ENCODE results near the gene FNIP2.
"Not testable (repeated sequence)": the region's sequence is repeated elsewhere in the genome, so short reads cannot be mapped to it uniquely, and the experiment has no call there.

Gene FNIP2

DNA sequence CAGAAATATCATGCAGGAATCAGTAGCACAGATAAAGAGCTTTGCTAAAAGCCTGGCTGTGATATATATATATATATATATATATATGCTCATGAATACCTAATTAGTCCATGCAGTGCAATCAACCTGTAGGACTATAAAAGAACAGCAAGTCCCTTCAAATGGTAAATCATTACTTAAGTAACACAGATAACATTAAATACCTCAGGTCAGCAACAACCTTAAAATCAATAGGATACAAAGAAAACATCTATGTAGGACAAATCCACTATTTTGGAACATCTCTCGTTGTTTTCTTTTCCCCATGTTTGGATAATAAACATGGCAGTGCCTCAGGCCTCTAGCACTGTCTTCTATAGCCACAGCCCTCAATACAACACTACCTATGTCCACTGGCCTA, 106.6 kb downstream of the FNIP2 start:
- no peak for DNase-seq

DNA sequence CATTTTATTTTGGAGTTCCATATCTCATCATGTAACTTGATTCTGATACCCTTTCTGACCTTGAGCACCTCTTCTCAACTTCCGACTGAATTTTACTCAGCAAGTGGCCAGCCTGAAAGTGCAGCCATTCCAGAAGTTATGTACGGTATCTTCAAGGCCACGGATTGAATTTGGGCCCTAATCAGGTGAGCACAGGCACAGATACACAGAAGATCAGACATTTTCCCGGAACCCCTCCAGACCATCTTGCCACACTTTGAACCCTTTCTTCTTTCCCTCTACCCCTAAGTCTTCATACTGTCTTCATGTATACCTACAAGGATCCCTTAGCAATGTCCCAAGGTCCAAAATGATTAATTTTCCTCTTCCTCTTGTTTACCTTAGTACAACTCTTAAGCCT, 108.2 kb downstream of the FNIP2 start:
- no peak for DNase-seq

DNA sequence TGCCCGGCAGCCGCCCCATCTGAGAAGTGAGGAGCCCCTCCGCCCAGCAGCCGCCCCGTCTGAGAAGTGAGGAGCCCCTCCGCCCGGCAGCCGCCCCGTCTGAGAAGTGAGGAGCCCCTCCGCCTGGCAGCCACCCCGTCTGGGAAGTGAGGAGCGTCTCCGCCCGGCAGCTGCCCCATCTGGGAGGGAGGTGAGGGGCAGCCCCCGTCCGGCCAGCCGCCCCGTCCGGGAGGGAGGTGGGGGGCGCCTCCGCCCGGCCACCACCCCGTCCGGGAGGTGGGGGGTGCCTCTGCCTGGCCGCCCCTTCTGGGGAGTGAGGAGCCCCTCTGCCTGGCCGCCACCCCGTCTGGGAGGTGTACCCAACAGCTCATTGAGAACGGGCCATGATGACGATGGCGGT, 113.3 kb downstream of the FNIP2 start:
- not testable (repeated sequence) for DNase-seq

DNA sequence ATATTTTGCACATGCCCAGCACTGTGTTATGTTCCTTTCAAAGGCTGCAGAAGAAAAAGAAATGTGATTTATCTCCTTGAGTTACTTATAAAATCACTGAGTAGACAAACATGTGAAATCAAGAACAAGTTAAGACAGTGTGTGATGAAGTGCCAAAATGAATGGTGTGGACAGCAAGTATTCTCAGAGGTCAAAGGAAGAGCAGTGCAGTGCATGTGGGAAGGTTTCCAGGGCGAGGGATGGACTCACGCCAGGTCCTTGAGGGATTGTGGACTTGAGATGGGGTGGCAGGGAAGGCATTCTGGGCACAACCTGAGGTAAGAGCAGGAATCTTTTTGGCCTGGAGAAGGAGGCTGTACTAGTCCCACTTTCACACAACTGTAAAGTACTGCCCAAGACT, 115.5 kb downstream of the FNIP2 start:
- DNase-seq = no peak

DNA sequence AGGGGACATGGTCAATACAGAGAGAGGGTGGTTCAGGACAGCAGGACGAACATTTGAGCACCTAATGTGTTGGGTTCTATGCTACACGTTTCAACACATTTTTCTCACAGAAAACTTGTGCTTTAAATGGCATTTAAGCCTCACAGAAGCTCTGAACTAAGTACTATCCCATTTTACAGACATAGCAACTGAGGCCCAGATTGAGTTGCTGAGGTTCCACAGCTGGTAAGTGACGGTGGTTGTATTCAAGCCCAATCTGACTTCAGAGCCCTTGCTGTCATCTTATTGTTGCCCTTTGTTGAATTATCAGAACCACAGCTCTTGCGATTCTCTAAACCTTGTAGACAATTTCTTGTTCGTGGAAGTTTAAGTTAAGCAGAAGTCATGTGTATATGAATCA, 116.7 kb downstream of the FNIP2 start:
- DNase-seq = no peak

DNA sequence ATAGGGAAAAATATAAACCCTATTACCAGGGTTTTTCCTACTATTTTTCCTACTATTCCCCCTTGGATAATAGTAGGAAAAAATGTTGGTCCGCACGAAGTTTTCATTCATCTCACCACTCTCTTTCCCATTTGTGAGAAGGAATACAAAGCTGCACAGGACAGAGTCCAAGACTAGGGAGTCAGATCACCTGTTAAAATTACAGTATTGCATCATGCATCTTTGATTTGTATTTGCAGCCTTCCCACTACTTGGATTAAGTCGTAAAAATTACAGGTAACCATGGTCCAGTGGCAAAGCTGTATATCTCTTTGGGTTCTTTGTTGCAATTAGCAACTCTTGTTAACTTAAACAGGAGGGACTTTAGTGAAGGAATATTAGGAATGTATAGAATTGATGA, 121.5 kb downstream of the FNIP2 start:
- no peak for DNase-seq

DNA sequence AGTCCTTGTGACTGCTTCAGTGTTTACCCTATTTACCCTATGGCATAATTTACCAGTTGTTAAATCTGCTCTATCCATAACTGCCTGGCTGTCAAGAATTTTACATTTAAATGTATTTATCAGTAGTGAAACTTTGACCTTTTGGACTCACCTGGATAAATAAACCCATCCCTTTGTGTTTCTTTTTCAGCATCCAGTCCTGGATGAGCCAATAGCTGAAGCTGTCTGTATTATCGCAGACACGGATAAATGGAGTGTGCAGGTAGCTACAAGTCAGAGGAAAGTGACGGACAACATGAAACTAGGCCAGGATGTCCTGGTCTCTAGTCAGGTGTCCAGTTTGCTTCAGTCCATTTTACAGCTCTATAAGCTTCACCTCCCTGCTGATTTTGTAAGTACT, 122.4 kb downstream of the FNIP2 start:
- no peak for DNase-seq

DNA sequence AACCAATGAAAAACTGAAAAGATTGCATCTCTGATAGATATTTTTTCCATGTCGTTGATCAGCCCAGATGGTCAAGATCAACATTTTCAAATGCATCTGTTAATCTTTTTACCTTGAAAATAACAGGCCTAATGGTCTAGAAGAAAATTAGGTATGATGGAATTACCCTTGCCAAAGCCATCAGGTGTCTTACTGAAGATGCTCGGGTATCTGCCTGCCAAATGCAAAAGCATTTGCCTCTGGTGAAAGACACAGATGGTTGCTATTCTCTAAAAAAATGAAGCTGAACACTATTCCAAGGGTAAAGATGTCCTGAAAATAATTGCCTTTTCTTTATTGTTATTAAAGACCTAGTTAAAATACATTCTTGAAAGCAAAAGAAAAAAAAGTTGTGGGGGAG, 126.0 kb downstream of the FNIP2 start:
- no peak for DNase-seq

DNA sequence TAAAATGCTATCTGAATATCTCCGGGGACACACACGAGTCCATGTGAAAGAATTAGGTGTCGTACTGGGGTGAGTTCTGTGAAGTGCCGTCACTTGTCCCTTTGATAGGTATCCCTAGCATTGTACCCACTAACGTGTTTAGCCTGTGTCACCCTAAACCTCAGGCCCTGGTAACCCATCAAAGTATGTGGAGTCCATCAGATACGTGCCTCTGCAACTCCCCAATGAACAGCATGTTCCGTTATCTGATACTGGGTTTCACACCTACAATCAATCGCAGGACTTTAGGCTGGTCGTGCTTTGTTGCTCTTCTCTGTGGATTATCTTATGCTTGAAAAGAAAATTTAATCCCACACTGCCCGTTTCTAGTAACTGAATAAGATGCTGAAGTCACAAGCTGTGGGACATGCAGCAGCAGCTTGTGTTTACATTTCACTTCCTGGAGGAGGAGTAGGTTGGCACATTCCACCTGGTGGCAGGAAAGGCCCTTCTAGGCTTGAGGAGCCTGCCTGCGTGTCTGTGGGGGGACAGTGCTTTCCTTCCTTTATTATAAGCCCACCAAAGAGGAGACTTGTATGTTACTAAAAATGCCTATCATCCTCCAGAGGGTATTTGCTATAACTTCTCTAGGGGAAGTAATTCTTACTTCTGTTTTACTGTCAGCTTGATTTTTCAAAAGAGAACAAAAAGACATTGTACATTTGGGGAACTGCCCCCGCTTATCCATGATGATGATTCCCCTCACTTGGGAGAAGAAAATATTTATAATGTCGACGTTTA, 127.2 kb downstream of the FNIP2 start:
- no peak for DNase-seq

DNA sequence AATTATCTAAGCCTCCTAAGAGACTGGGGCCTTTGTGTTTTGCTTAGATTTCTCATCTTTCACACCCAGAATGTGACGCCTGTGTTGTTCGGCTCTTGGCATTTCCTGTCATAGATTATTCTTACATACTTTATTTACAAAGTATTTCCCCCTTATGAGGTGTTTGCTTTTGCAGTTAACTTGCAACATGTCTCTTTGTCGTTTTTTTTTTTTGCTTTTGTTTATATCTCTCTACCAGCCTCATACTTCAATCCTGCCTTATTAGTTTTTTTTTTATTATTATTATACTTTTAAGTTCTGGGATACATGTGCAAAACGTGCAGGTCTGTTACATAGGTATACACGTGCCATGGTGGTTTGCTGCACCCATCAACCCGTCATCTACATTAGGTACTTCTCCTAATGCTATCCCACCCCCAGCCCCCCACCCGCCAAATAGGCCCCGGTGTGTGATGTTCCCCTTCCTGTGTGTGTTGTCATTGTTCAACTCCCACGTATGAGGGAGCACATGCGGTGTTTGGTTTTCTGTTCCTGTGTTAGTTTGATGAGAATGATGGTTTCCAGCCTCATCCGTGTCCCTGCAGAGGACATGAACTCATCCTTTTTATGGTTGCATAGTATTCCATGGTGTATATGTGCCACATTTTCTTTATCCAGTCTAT, 127.9 kb downstream of the FNIP2 start:
- DNase-seq = not testable (repeated sequence)

DNA sequence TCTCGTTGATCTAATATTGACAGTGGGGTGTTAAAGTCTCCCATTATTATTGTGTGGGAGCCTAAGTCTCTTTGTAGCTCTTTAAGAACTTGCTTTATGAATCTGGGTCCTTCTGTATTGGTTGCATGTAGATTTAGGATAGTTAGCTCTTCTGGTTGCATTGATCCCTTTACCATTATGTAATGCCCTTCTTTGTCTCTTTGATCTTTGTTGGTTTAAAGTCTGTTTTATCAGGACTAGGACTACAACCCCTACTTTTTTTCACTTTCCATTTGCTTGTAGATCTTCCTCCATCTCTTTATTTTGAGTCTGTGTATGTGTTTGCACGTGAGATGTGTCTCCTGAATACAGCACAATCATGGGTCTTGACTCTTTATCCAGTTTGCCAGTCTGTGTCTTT, 131.6 kb downstream of the FNIP2 start:
- not testable (repeated sequence) for DNase-seq

DNA sequence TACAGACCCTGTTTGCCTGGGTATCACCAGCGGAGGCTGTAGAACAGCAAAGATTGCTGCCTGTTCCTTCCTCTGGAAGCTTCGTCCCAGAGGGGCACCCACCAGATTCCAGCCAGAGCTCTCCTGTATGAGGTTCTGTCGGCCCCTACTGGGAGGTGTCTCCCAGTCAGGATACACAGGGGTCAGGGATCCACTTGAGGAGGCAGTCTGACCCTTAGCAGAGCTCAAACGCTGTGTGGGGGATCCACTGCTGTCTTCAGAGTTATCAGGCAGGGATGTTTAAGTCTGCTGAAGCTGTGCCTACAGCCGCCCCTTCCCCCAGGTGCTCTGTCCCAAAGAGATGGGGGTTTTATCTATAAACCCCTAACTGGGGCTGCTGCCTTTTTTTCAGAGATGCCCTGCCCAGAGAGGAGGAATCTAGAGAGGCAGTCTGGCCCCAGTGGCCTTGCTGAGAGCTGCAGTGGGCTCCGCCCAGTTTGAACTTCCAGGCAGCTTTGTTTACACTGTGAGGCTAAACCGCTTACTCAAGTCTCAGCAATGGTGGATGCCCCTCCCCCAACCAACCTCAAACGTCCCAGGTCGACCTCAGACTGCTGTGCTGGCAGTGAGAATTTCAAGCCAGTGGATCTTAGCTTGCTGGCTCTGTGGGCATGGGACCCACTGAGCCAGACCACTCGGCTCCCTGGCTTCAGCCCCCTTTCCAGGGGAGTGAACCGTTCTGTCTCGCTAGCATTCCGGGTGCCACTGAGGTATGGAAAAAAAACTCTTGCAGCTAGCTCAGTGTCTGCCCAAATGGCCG, 133.7 kb downstream of the FNIP2 start:
- not testable (repeated sequence) for DNase-seq

DNA sequence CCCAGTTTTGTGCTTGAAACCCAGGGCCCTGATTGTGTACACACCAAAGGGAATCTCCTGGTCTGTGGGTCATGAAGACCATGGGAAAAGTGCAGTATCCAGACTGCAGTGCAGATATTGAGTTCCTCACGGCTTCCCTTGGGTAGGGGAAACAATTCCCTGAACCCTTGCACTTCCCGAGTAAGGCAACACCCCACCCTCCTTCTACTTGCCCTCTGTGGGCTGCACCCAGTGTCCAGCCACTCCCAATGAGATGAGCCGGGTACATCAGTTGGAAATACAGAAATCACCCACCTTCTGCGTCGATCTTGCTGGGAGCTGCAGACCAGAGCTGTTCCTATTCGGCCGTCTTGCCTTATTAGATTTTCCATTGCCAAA, 134.2 kb downstream of the FNIP2 start:
- DNase-seq = no peak

DNA sequence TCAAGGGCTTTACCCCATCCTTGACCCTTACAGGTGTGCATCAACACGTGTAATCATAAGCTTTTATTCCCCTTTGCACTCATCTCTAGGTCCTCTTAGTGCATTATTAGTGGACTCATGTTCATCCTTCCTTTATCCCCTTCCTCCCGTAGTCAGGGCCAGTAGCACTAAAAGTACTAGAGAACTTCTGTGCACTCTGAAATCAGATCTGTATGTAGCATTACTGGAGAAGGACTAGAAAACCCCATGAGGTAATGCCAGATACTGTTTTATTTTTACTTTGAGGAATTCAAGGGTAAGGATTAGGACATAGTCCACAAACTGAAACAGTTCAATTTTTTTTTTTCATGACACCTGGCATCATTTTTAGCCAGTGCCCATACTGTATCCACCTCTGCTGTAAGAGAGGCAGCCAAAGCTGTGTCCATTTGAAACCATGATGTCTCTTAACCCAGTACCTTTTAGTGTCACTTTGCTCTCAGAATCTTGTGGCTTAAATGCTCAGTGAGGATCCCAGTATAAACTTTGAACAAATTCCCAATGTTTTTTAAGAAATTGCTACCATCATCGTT, 134.7 kb downstream of the FNIP2 start:
- no peak for DNase-seq

DNA sequence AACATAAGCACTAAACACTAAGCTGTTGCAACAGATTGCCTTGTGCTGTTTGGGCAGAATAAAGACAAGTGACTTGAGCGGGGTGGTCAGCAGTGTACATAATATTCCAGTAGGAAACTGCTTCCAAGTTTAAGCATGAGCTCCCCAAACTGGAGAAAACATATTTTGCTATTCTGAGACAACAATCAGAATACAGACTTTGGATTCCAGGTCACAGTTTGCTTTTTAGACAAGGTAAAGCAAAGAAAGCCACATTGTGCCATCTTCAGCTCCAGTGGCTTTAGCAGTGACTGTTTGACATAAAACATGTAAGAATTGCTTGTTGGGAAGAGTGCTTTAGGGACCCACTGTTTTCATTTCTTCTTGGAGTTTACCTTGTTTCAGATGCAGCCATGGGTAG, 136.0 kb downstream of the FNIP2 start:
- no peak for DNase-seq

DNA sequence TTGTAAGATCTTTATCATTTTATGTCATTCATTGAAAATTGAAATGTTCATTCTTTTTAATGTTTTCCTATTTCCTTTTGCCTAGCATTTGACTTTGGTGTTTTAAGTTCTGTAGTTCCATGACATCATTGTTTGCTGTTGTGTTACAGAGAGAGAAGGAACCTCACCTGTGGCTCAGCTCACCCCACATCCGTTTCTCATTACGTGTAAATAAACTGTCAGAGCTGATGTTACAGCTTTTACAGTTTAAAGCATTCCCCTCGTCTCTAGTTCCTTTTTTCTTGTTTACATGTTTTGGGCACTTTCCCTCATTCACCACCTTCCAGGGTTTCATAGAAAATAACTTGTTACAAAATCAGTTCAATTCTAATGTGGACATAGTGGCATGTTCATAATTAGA, 137.2 kb downstream of the FNIP2 start:
- DNase-seq = no peak

DNA sequence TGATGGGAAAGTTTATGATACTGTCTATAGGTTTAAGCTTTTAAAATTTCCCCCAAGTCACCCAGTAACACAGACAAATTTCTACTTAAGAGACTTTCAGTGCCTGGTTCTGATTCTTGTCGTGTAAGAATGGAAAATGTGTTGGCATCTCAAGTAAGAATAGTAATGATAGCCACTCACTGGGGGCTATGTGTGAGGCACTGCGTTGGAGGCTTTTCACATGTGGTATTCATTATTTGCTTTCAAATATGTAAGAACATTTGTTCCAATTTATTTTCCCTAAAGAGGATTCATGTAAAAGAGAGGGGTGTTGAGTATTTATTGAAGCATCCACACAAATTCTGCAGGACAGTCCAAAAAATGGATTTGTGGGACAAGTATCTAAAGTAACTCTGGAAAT, 143.6 kb downstream of the FNIP2 start:
- DNase-seq = no peak

DNA sequence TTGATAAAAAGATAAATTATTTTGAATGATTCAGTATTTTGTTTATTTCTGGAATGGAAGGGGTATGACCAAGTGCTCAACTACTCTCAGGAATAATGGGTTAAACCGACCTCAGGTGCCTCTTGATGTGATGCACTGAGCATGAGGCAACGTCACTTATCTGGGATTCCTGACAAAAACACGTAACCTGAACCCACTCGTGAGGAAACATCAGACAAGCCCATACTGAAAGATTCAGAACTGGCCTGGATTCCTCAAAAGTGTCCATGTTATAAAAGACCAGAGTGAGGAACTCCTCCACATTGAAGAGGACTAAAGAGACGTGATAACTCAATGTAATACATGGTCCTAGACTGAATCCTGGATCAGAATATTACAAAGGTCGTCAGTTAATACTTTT, 144.0 kb downstream of the FNIP2 start:
- DNase-seq = no peak

DNA sequence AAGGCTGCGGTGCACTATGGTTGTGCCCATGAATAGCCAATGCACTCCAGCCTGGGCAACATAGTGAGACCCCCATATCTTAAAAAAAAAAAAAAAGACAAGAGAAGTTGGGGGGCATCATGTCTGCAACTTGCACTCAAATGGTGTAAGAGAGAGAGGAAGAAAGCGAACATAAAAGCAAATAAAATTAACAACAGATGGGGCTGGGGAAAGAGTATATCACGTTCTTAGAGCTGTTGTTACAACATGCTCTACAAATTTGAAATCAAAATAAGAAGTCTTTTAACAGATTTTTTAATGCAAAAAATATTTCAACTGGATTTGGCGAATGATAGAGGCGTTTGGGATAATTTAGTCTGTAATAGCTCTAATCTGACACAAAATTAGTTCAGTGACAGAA, 144.9 kb downstream of the FNIP2 start:
- no peak for DNase-seq

DNA sequence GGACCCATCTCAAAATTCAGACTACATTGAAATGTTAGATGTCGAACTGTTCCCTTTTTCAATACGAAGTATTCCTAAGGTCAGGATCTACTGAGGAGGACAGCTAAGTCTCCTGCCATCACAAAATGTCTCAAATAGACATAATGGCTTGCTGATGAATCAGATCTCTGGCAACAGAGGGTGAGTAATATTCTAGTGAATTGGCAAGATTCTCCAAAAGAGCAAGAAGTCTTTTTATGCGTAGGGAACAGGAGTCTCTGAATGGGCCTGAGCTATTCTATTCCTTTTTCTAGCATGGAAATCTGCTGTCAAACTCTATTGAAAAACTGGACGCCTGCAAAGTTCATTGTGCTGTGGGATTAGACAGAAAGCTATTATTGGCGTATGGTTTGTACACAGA, 145.4 kb downstream of the FNIP2 start:
- DNase-seq = no peak

DNA sequence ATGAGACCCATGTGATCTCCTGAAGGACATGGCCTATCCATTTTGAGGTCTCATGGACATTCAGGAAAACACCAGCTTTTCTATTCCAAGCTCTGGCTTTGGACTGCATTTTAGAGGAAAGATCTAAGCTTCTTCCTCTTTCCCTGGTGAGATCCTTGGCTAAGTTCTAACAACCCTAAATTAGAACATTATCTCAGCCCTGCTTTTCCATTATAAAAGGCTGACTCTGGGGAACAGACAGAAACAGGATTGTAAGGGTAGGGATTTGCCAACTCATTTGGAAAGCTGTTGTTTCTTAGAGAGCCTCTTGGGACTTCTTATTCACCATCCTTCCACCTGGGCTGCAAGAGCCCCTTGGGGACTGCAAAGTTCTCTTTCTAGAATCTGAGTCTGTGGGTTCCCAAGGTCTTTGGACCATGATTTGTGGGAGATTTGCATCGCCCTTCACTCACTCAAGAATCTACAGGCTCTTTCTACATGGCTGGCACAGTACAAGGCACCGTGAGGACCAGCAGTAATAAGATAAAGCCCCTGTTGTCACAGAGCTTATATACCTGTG, 146.9 kb downstream of the FNIP2 start:
- DNase-seq = no peak

DNA sequence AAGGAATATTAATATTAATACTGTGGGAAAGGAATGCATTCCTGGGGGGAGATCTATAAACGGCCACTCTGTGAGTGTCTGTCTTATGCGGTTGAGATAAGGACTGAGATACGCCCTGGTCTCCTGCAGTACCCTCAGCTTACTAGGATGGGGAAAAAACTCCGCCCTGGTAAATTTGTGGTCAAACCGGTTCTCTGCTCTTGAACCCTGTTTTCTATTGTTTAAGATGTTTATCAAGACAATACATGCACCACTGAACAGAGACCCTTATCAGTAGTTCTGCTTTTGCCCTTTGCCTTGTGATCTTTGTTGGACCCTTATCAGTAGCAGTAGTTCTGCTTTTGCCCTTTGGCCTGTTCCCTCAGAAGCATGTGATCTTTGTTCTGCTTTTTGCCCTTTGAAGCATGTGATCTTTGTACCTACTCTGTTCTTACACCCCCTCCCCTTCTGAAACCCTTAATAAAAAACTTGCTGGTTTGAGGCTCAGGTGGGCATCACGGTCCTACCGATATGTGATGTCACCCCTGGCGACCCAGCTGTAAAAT, 151.7 kb downstream of the FNIP2 start:
- DNase-seq = not testable (repeated sequence)

DNA sequence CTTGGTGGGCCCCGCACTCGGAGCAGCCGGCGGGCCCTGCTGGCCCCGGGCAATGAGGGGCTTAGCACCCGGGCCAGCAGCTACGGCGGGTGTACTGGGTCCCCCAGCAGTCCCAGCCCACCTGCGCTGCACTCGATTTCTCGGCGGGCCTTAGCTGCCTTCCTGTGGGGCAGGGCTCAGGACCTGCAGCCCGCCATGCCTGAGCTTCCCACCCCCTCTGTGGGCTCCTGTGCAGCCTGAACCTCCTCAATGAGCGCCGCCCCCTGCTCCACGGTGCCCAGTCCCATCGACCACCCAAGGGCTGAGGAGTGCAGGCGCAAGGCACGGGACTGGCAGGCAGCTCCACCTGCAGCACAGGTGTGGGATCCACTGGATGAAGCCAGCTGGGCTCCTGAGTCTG, 158.9 kb downstream of the FNIP2 start:
- DNase-seq = not testable (repeated sequence)

Data from stimulated activated CD4-positive, alpha-beta T cell treated with anti-CD3 and anti-CD28 coated beads, Interleukin-12 subunit alpha, Interleukin-12 subunit beta, amount 100 ng/mL, for 4 hours (primary cell).